Daoy (cell line): ENCODE data around the gene TMEM255B. TPM values are rescaled to one million over a fixed set of nuclear protein-coding genes. Genes with fewer than 3 reads are reported as not detected.
"Not testable (repeated sequence)": the region's sequence is repeated elsewhere in the genome, so short reads cannot be mapped to it uniquely, and the experiment has no call there.

Experiments used
- DNase-seq: peaks from one replicate; pipeline ENCODE4 v3.0.0-alpha.2; 2015; ENCODE audit warnings: low read depth
- total RNA-seq: library from RNA; depleted of rRNA; stranded (reverse); fragments of >200 nt; shearing (Covaris generic); gene quantifications from 2 replicates; pipeline ENCODE4 v1.2.3, GENCODE V29; 2014

TMEM255B gene
- total RNA-seq, 1 experiment from 2014 or later = 3.8 TPM

DNA sequence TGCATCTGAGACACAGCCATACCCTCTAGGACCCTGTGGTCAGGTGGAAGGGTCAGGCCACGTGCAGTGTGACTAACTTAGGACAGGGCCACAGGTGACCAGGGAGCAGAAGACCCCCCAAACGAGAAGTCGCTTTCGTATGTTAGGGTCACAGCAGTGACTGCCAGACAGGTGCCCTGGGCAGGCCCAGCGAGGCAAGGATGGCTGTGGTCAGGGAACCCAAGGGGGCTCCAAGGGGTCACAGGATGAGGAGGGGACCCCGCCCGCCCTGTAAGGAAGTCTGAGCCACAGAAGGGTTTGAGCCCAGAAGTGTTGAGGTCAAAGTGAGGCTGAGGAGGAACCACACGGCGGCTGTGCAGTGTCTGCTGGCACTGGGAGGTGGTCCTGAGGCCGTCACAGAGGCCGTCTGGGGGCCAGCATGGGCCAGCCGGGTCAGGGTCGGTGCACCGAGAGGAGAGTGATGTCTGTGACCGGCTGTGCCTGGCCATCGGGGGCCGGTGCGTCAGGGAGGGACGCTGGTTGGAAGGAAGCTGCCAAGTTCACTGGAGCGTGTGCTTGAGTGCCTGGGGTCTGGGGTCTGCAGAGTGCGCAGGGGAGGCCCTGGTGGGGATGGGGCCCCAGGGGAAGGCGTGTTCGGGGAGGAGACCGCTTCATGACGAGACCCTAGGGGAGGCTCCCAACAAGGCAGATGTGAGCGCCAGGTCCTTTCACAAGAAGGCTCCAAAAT is 24.8 kb upstream of the TMEM255B start:
- no peak for DNase-seq

DNA sequence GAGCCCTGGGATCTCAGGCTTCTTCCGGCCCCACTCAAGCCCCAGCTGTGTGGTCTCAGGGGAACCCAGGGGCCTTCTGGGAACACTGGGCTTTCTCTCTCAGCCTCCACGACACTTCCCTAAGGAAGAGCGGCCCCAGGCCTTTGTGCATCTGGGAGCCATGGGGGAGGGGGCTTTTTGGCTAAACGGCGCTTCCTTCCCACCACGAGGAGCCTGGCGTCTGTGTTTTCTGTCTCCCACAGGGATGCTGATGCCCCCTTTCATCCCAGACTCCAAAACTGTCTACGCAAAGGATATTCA is 24.2 kb upstream of the TMEM255B start:
- DNase-seq = no peak

DNA sequence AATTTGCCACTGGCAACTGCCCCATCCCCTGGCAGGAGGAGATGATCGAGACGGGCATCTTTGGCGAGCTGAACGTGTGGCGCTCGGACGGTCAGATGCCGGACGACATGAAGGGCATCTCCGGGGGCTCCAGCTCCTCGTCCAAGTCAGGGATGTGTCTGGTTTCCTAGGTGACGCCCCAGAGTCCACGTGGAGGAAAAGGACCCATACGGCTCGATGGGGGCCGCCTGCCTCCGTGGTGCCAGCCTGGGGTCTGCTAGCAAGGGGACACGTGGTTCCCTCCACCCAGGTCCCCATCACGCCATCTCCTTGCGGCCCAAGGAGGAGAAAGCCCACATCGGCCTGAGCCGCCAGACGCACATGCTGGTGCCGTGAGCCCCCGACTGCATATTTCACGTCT is 23.8 kb upstream of the TMEM255B start:
- DNase-seq = no peak

DNA sequence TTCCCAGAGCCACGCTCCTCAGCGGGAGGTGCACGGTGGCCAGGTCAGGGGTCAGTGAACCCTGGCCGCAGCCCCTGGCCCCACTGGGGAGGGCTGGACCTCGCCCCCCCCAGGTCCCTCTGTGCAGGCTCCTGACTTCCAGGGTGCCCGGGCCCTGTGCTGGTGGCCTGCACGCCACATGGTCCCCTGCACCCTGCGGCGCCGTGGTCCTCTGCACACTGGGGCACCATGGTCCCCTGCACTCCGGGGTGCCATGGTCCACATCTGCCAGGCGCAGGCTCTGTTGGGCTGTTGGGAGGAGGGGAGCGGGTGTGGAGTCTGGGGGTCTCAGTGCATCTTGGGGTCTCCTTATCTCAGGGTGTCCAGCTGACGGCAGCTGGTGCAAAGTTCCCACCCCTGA is 23.3 kb upstream of the TMEM255B start:
- DNase-seq = no peak

DNA sequence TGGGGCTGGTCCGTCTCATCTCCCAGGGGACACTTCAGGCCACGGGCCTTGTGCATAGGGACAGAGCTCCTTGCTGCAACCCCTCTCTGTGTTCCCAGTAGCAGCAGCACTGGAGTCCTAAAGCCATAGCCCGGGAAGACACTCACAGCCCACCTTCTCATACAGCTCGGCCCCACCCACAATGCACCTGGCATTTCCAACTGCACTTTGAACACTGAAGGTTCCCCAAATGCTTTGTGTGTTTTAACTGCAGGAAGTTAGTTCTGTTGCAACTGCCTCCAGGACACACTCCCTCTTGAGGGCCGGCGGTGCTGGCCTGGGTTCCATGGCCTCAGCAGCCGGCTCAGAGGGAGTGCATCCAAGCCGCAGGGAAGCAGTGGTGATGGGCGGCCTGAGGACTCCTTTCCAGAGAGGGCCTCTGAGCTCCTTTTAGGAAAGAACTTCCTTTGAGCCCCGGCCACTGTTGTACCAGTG is 22.7 kb upstream of the TMEM255B start:
- DNase-seq = no peak

GRCh38 chr13:113737803-113738202 is 21.2 kb upstream of the TMEM255B start:
- DNase-seq = no peak

DNA sequence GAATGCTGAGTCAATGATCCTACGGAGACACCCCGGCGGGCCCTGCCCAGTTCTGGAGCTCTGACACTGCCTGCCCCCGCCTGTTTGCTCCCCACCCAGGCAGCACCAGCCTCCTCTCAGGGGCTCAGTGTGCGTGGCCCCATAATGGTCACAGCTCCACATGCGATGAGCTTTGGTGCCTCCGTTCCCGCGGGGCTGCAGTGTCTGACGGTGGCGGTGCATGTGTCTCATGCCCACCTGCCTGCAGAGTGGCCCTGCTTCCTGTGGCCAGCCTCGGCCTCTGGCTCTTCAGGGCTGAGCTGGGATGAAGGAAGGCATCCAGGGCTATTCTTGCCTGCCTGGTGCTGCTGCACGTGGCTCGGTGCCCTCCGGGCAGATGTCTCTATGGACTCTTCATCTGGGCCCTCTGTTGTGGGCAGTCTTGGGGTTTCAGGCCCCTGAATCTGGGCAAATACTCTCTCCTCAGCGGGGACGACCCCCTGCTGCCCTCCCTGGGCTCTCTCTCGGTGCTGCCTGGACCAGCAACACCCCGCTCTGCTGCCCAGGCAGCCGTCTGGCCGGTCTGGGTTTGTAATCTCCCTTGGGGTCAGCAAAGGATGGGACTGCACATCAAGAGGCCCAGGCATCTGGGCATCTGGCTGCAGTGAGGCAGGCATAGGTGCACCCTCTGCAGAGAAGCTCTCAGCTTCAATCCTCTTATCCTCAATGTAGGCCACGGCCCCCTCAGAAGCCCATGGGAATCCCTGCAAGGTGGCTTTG is 19.3 kb upstream of the TMEM255B start:
- no peak for DNase-seq

DNA sequence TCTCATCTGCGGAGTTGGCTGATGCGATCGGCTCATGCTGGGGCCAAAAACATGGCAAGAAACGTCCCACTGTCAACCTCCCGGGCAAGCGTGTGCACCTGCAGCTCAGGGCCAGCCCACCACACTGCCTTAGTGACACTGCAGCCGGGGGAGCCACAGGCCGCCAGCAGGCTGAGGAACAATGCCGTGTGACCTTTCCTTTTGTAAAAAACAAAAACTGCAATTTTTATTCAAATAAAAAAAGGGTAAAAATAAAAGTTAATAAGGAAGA is 18.8 kb upstream of the TMEM255B start:
- no peak for DNase-seq

DNA sequence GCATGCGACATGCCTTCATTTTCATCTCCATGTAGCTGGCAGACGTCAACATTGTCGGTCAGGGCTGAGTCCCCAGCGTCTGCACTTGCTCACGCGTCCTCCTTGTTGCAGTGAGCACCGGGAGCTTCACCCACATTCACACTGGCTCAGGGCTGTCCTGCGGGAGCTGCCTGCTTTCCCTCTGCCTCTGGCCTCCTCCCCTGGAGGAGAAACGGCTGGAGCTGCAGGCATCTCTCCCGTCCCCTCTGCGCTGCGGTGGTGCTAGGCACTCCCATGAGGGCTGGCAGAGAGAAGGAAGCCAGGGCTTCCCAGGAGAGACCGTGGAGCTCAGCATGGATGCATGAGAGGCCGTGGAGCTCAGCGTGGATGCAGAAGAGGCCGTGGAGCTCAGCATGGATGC is 18.4 kb upstream of the TMEM255B start:
- no peak for DNase-seq

- peak; percentile 52 for DNase-seq
Measured at GRCh38 chr13:113741191-113741668, 17.8 kb upstream of the TMEM255B start.

DNA sequence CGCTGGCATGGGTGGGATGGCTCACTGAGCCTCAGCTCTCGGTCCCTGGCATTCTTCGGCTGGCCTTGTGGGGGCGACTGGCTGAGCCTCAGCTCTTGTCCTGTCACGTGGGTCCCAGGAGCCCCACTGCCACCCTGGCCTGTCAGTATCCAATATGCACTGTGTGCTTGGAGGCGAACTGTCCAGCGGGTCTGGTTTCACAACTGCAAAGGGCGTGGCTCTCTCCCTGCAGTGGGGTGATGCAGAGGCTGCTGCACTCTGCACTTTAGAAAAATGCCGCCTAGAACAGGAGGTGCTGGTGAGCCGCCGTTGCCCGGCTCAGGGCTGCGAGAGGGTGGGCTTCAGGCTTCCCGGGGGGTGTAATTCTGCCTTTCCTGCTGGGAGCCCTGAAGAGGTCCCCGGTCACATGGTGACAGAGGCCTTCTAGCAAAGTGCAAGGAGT is 17.0 kb upstream of the TMEM255B start:
- peak; percentile 77 for DNase-seq

- DNase-seq = peak; percentile 39
Measured at GRCh38 chr13:113742445-113743120, 16.4 kb upstream of the TMEM255B start.

DNA sequence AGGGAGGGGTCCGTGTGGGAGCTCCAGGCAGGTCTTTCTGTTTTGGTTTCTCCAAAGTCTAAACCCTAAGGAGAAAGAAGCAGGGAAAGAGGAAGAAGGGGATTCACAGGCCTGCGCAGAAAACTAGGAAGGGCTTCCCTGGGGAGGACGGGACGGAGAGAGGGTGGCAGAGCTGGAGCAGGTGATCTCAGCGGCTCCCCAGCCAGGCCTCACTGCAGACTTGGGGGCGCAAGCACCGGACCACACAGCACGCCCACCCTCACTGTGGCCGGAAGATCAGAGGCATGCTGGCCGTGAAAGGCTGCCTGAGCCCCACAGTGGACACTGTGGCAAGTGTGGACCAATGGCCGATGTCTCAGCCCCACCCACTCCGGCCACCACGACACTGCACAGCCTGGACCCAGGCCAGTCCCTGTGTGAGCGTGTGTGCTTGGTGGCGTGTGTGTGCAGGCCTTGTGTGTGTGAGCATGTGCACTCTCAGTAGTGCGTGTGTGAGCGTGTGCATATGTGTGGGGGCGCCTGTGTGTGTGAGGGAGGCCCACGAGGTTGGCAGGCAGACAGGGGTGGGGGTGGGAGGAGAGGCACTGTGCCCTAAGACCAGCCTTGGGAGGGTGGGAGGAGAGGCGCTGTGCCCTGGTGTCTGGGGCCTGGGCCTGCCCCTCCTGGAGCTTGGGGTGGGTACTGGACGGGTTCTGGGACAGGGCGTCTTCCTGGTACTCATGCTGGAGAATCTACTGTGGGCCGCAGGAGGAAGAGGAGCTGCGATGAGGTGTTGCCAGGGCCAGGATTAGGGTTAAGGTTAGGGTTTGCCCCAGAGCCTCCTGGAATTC is 15.4 kb upstream of the TMEM255B start:
- no peak for DNase-seq

- no peak for DNase-seq
Measured at GRCh38 chr13:113744197-113745000, 14.6 kb upstream of the TMEM255B start.

DNA sequence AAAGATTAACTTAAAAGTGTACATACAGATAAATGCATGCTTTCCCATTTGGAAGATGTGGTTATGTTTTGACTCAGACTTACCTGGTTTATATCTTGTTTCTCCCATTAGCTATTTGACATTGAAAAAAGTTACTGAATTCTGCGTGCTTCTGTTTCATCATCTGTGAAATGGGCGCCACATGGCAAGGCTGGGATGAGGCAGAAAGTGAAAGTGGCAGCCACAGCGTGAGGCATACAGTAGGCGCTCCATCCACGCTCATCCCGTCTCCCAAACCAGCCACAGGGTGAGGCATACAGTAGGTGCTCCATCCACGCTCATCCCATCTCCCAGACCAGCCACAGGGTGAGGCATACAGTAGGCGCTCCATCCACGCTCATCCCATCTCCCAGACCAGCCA is 14.0 kb upstream of the TMEM255B start:
- DNase-seq = no peak

DNA sequence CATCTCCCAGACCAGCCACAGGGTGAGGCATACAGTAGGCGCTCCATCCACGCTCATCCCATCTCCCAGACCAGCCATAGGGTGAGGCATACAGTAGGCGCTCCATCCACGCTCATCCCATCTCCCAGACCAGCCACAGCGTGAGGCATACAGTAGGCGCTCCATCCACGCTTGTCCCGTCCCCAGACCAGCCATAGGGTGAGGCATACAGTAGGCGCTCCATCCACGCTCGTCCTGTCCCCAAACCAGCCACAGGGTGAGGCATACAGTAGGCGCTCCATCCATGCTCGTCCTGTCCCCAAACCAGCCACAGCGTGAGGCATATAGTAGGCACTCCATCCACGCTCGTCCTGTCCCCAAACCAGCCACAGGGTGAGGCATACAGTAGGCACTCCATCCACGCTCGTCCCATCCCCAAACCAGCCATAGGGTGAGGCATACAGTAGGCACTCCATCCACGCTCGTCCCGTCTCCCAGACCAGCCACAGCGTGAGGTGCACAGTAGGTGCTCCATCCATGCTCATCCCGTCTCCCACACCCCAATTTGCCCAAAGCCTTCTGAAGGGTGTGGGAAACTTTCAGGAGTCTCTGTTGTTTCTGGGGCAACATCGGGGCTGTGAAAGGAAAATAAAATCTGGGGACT is 13.4 kb upstream of the TMEM255B start:
- not testable (repeated sequence) for DNase-seq

GRCh38 chr13:113746143-113746525 is 12.9 kb upstream of the TMEM255B start:
- DNase-seq = no peak

DNA sequence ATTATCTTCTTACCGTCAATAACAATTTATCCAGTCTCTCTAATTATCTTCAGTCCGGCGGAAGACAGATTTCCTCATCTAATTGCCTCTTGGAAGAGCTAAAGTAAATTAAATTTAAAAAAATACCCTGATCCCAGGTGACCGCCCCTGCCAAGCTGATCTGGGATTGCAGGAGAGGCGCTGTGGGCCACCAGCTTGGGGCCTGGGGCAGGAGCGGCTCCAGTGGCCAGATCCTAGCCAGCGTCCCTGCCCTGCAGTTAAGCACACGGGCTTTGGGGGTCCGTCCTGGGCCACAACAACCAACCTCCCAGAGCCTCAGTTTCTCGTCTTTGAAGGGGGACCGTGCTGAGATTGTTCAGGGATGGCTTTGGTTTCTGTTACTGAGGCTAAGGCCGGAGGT is 12.4 kb upstream of the TMEM255B start:
- DNase-seq = no peak

GRCh38 chr13:113747291-113747833 is 11.7 kb upstream of the TMEM255B start:
- DNase-seq = no peak

- no peak for DNase-seq
Measured at GRCh38 chr13:113748101-113748861, 10.7 kb upstream of the TMEM255B start.
